Naive thymus-derived CD8-positive, alpha-beta T cell (primary cell): Measurements from ENCODE around the gene AFF3. TPM values are rescaled to one million over a fixed set of nuclear protein-coding genes. Genes with fewer than 3 reads are reported as not detected.
"Not testable (repeated sequence)": the region's sequence is repeated elsewhere in the genome, so short reads cannot be mapped to it uniquely, and the experiment has no call there.

Experiments used
- ATAC-seq, 2 donors: fragments of 150-1000 bp; cut with Tn5 transposase in 1 of 2; sonication (Bioruptor Pico), chemical (Tn5 transposase) in 1 of 2; 1 replicate in 1 of 2; 2 replicates in 1 of 2; pipeline ENCODE4 v1.10.0; 2021; ENCODE audit warnings: mild to moderate bottlenecking in 2 of 2, moderate library complexity in 2 of 2
- POLR2A ChIA-PET: fragments of 350-600 bp; sonication (Branson Sonifier 250); formaldehyde crosslinking; loops from one replicate; lab custom pipeline; 2021; ENCODE audit warnings: antibody characterized with exemption; lab: Charles Lee
- DNase-seq, 10 donors: peaks; one replicate each; pipeline versions ENCODE4 v3.0.0 to v3.0.0-alpha.2; 2020 to 2022
- H3K27ac Mint-ChIP-seq, 10 donors: one replicate each; pipeline ENCODE4 v1.8.0; 2020 to 2022; ENCODE audit warnings: mild to moderate bottlenecking in 10 of 10, mixed read lengths in 10 of 10, moderate library complexity in 4 of 10, inconsistent platforms in 1 of 10
- H3K27me3 Mint-ChIP-seq, 5 donors: one replicate each; pipeline ENCODE4 v1.8.0; 2021 to 2022; ENCODE audit warnings: mixed read lengths in 5 of 5
- H3K36me3 Mint-ChIP-seq, 3 donors: one replicate each; pipeline ENCODE4 v1.8.0; 2020 to 2022; ENCODE audit warnings: mixed read lengths in 3 of 3, mild to moderate bottlenecking in 2 of 3, inconsistent platforms in 1 of 3
- H3K4me1 Mint-ChIP-seq, 4 donors: one replicate each; pipeline ENCODE4 v1.8.0; 2021 to 2022; ENCODE audit warnings: mixed read lengths in 4 of 4
- H3K4me3 Mint-ChIP-seq, 10 donors: one replicate each; pipeline ENCODE4 v1.8.0; 2020 to 2022; ENCODE audit warnings: mild to moderate bottlenecking in 10 of 10, mixed read lengths in 10 of 10, moderate library complexity in 6 of 10, inconsistent platforms in 1 of 10
- H3K9me3 Mint-ChIP-seq, 9 donors: one replicate each; pipeline ENCODE4 v1.8.0; 2020 to 2022; ENCODE audit warnings: mixed read lengths in 9 of 9, mild to moderate bottlenecking in 3 of 9, inconsistent platforms in 1 of 9, moderate library complexity in 1 of 9
- polyA plus RNA-seq, 3 donors: library from polyadenylated mRNA; unstranded; fragments of 300-500 nt; fragmentation: Illumina TruSeq; gene quantifications; one replicate each; pipeline ENCODE4 v1.2.3, GENCODE V29; 2021
- total RNA-seq, 8 experiments: library from RNA in 2 of 8; stranded (reverse) in 2 of 8; gene quantifications; one replicate each; pipeline ENCODE4 v1.2.3 and lab custom pipeline; 2021 to 2026

AFF3 gene
- total and polyA plus RNA-seq, 5 experiments from 2014 or later: 0.50 to 11.9 (median 2.8) TPM

DNA sequence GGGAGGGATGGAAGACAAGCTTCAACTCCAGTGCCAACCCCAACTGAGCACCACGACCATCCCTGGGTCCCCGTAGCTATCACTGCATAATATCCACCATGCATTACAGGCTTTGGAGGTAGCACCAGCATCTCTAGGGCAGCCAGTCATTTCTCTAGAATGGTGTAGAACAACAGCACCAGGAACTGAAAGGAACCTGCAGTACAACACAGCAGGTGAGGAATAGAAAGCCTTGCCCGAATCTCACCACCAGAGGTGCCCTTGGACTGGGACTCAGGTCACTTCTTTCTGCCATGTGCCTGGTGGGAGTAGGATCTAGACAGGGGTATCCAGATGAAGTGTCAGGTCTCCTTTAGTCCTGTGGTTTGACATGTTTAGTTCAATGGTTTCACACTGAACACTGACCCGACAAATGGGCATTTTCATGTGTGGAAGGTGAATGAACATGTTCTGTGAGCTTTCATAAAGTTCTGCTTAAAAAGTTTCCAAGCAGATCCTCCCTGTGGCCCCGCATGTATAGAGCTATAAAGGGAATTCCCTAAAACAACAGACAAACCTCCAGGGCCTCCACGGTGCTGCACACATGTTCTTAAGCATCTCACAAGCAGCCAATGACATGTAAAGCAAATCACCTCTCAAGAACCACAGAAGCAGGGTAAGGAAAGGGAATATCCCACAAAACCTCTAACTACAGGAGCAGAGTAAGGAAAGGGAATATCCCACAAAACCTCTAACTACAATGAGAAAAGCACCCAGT is 208.3 kb downstream of the AFF3 start:
- no peak overlapping the region for H3K27ac Mint-ChIP-seq
- no peak overlapping the region for H3K4me3 Mint-ChIP-seq
- no peaks in the 10 kb centered on the region for H3K36me3 Mint-ChIP-seq
- no peak for DNase-seq
- peaks cover 0 to 4% (median 0%) of the 10 kb centered on the region in 9 donors for H3K9me3 Mint-ChIP-seq
- ATAC-seq: no peak
- H3K4me1 Mint-ChIP-seq: peaks cover 0 to 18% (median 1%) of the 10 kb centered on the region in 4 donors
- POLR2A ChIA-PET: no interaction called here
- no peaks in the 10 kb centered on the region for H3K27me3 Mint-ChIP-seq

DNA sequence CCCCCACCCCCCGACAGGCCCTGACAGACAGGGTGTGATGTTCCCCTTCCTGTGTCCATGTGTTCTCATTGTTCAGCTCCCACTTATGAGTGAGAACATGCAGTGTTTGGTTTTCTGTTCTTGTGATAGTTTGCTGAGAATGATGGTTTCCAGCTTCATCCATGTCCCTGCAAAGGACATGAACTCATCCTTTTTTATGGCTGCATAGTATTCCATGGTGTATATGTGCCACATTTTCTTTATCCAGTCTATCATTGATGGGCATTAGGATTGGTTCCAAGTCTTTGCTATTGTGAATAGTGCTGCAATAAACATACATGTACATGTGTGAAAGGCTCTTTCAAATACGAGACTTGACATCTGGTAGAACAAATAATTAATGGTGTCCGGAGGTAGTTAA is 208.9 kb downstream of the AFF3 start:
- H3K27ac Mint-ChIP-seq, H3K4me3 Mint-ChIP-seq, H3K27me3 Mint-ChIP-seq, H3K9me3 Mint-ChIP-seq, DNase-seq, POLR2A ChIA-PET, H3K36me3 Mint-ChIP-seq, ATAC-seq: not testable (repeated sequence)
- peaks cover 0 to 22% (median 1%) of the 10 kb centered on the region in 4 donors for H3K4me1 Mint-ChIP-seq

DNA sequence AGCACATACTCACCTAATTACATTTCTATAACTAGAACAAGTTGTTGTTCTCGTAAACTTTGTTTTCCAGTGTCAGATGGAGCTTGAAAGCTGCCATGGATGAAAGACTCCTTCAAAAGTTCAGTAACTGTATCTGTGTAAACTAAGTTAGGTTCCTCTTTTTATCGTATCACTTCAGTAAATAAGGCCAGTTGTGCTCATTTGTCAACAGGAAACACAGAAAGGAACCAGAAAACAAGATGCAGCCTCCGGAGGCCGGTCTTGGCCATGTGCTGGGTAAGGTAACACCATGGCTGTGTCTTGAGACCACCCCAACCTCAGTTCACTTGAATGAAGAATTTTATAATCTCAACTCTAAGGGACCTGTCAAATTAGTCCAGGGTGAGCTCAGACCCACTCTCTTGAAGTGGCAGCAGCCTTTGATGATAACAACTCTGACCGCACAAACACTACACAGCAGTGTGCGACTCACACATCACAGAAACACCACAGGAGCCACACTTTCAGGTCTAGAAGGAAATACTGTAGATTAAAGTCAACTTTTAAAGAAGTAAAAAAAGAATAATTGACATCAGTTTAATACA is 213.8 kb downstream of the AFF3 start:
- Mint-ChIP-seq H3K36me3 (no peaks in the 10 kb centered on the region), H3K9me3 (peaks cover 0 to under 1% (median 0%) of the 10 kb centered on the region in 9 donors), H3K4me3 (peak overlapping the region in 1 of 10 donors; percentile 6), H3K4me1 (peaks cover 0 to 29% (median 0%) of the 10 kb centered on the region in 4 donors), H3K27ac (peak overlapping the region in 1 of 10 donors; percentile 39), H3K27me3 (peaks cover 0 to 3% (median 0%) of the 10 kb centered on the region in 5 donors)
- ATAC-seq: no peak
- DNase-seq: peak in 1 of 10 donors; percentile 12
- POLR2A ChIA-PET: no interaction called here

DNA sequence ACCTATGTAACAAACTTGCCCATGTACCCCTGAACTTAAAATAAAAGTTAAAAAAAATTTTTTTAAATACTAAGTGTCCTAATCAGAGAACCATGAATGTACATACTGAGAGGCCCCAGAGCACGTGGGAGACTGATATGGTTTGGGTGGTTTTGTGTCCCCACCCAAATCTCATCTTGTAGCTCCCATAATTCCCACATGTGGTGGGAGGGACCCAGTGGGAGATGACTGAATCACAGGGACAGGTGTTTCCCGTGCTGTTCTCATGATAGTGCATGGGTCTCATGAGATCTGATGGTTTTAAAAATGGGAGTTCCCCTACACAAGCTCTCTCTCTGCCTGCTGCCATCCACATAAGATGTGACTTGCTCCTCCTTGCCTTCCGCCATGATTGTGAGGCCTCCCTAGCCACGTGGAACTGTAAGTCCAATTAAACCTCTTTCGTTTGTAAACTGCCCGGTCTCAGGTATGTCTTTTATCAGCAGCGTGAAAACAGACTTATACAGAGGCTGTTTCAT is 214.6 kb downstream of the AFF3 start:
- H3K9me3 Mint-ChIP-seq, H3K36me3 Mint-ChIP-seq, H3K4me3 Mint-ChIP-seq, H3K27me3 Mint-ChIP-seq, DNase-seq, ATAC-seq, POLR2A ChIA-PET: not testable (repeated sequence)
- Mint-ChIP-seq H3K27ac (peak overlapping the region in 1 of 10 donors; percentile 39), H3K4me1 (peaks cover 0 to 32% (median 0%) of the 10 kb centered on the region in 4 donors)

DNA sequence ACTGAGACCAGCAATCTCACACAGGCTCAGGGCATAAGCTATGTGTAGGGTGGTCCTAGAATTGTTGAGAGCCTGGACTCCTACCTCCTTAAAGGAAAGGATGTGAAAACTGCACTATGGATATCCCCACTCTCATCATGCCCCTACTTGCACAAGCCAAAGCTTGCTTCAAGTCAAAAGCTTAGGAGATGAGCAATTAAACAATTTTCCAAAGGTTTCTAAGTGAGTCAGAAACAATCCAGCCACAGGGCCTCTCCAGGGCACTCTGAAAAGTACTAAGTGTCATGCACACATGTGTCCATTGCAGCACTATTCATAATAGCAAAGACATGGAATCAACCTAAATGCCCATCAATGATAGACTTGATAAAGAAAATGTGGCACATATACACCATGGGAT is 215.4 kb downstream of the AFF3 start:
- Mint-ChIP-seq H3K4me1 (peaks cover 0 to 30% (median 0%) of the 10 kb centered on the region in 4 donors), H3K27me3 (peaks cover 0 to 3% (median 0%) of the 10 kb centered on the region in 5 donors), H3K36me3 (no peaks in the 10 kb centered on the region), H3K9me3 (peaks cover 0 to 6% (median 0%) of the 10 kb centered on the region in 9 donors), H3K27ac (peak overlapping the region in 1 of 10 donors; percentile 23), H3K4me3 (no peak overlapping the region)
- POLR2A ChIA-PET: no interaction called here
- no peak for DNase-seq
- ATAC-seq: no peak

DNA sequence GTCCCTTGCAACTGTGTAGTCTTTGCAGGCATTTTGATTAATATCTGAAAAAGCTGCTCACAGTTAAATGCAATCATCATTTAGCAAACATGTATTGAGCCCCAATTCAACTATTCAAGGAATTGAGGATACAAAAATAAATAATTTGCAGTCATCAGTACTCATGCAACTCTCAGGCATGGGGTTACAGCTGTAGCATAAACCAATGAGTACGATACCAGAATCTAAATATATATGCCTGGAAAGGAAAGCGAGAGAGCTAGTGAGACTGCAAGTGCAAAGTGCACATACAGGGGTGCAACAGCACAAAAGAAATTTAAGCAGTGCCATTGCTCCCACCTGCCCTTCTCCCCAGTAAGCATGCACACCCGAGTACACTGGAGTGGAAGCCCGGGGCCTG is 216.4 kb downstream of the AFF3 start:
- no peak for ATAC-seq
- Mint-ChIP-seq H3K36me3 (no peaks in the 10 kb centered on the region), H3K27ac (no peak overlapping the region), H3K9me3 (peaks cover 0 to 6% (median 0%) of the 10 kb centered on the region in 9 donors), H3K4me1 (peaks cover 0 to 31% (median 0%) of the 10 kb centered on the region in 4 donors), H3K4me3 (no peak overlapping the region), H3K27me3 (peaks cover 0 to 3% (median 0%) of the 10 kb centered on the region in 5 donors)
- POLR2A ChIA-PET: no interaction called here
- DNase-seq: no peak

DNA sequence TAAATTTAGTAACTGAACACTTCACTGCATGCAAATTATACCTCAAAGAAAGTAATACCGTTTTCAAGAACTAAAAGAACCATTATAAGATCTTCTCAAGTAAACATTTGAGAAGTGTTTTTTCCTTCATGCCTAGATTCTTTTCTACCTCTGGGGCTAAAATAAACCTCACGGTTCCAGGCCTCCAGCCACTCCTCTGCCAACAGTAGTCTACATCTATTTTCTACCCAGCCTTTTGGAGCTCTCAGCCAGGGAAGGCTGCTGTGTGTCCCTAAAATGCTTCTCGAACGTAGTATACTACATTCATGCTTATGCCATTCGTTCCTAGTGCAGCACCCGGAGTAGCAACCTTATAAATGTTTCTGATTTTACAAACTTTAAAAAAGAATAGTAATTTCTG is 219.7 kb downstream of the AFF3 start:
- no peak overlapping the region for H3K27ac Mint-ChIP-seq
- DNase-seq (no peak), ATAC-seq (no peak)
- H3K27me3 Mint-ChIP-seq: peaks cover 0 to 3% (median 0%) of the 10 kb centered on the region in 5 donors
- no peaks in the 10 kb centered on the region for H3K36me3 Mint-ChIP-seq
- peaks cover 0 to 19% (median 0%) of the 10 kb centered on the region in 4 donors for H3K4me1 Mint-ChIP-seq
- H3K4me3 Mint-ChIP-seq: no peak overlapping the region
- H3K9me3 Mint-ChIP-seq: peaks cover 0 to 6% (median 0%) of the 10 kb centered on the region in 9 donors
- POLR2A ChIA-PET: no interaction called here

DNA sequence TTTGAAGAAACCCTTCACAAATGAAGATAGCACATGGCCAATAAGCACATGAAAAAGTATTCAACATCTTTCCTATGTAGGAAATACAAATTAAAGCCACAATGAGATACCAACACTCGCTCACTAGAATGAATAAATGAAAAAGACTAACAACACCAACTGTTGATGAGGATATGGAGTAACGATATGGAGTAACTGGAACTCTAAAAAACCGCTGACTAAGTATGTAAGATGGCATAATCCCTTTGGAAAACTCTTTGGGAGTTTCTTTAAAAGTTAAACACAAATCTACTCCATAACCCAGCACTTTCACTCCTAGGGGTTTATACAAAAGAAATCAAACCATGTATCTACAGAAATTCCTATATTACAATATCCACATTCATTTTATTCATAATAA is 220.5 kb downstream of the AFF3 start:
- Mint-ChIP-seq H3K27ac (no peak overlapping the region), H3K27me3 (no peaks in the 10 kb centered on the region), H3K4me1 (peaks cover 0 to 17% (median 0%) of the 10 kb centered on the region in 4 donors), H3K4me3 (no peak overlapping the region), H3K36me3 (no peaks in the 10 kb centered on the region), H3K9me3 (peaks cover 0 to 6% (median 0%) of the 10 kb centered on the region in 9 donors)
- DNase-seq: no peak
- POLR2A ChIA-PET: no interaction called here
- no peak for ATAC-seq

DNA sequence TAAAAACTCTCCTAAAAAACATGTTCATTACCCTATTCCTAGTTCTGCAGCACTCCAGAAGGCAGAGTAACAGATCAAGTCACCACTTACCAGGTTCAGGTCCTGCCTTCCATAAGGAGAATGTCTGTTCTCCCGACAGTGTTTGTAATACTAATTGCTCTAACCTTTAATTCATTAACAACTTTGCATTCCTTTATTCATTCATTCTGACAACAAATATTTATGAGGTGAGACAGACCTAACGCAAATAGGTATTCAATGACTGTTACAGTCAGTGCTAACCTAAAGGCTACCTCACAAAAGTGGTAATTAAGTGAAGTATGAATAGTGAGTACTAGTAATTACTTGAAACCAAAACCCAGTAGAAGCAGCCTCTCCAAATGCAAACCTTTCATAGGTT is 224.0 kb downstream of the AFF3 start:
- no peak overlapping the region for H3K4me3 Mint-ChIP-seq
- POLR2A ChIA-PET: no interaction called here
- no peaks in the 10 kb centered on the region for H3K27me3 Mint-ChIP-seq
- no peaks in the 10 kb centered on the region for H3K36me3 Mint-ChIP-seq
- no peak for DNase-seq
- H3K4me1 Mint-ChIP-seq: peaks cover 0 to 17% (median 0%) of the 10 kb centered on the region in 4 donors
- ATAC-seq: no peak
- peaks cover 0 to 6% (median 0%) of the 10 kb centered on the region in 9 donors for H3K9me3 Mint-ChIP-seq
- H3K27ac Mint-ChIP-seq: no peak overlapping the region

DNA sequence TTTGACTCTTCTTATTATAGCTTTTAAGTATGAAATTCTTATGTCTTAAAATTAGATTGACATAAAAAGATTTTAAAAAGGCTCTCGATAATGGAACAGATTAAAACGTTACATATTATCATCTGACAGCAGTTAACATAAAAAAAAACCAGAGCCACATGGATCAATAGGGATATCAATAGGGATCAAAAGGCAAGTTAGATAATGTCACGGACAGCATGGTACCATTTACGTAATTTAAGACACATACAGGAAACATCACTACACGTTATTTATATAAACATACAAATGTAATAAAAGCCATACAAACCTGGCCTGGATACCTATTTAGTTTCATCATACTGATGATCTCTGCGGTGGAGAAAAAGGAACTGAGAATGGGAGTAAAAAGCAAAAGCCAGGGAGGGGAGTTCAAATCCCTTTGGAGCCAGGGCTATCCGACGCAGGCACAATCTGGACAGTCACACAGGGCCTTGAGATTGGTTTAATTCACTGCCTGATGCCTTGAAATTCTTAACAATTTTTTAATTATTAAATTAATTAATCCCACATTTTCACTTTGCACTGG is 227.2 kb downstream of the AFF3 start:
- DNase-seq: no peak
- H3K9me3 Mint-ChIP-seq: no peaks in the 10 kb centered on the region
- no peak overlapping the region for H3K4me3 Mint-ChIP-seq
- no peak for ATAC-seq
- H3K27me3 Mint-ChIP-seq: no peaks in the 10 kb centered on the region
- peaks cover 0 to 2% (median 0%) of the 10 kb centered on the region in 4 donors for H3K4me1 Mint-ChIP-seq
- no peaks in the 10 kb centered on the region for H3K36me3 Mint-ChIP-seq
- POLR2A ChIA-PET: no interaction called here
- no peak overlapping the region for H3K27ac Mint-ChIP-seq

DNA sequence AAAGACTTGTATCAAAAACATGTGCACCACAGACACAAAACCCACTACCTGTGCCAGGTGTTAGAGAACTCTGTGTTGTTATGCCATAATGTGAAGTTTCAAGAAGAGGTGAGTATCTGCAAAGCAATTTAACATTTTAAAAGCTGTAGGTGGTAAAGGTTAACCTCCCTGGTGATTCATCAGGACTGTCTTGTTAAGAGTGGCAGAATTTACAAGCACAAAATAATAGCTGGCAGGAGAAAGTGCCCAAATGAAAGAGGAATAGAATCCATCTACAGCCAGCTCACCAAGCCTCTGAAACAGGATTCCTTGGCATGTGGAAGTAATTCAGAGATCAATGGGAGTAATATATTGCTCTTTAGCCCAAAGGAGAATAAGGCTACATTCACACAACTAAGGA is 230.7 kb downstream of the AFF3 start:
- Mint-ChIP-seq H3K27me3 (peaks cover 0 to 2% (median 0%) of the 10 kb centered on the region in 5 donors), H3K4me1 (no peaks in the 10 kb centered on the region), H3K27ac (no peak overlapping the region), H3K4me3 (no peak overlapping the region), H3K36me3 (no peaks in the 10 kb centered on the region), H3K9me3 (no peaks in the 10 kb centered on the region)
- ATAC-seq (no peak), DNase-seq (no peak)
- POLR2A ChIA-PET: no interaction called here

DNA sequence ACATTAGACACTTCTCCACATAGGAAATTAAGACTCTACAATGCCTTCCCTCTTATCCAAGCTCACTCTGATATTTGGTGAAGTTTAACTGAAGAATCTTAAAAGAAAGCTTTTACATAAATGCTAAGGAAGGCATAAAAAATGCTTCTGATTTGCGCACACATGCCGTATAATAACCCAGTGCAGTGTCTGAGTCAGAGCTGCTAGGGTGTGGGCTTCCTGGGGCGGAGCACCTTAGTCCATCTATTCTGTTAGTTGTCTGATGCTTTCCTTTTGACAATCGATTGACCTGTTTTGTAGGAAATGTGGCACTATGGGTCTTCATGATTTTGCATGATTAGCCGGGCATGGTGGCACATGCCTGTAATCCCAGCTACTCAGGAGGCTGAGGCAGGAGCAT is 231.5 kb downstream of the AFF3 start:
- Mint-ChIP-seq H3K27ac (no peak overlapping the region), H3K4me1 (no peaks in the 10 kb centered on the region), H3K27me3 (peaks cover 0 to 6% (median 0%) of the 10 kb centered on the region in 5 donors), H3K4me3 (no peak overlapping the region), H3K36me3 (no peaks in the 10 kb centered on the region), H3K9me3 (peaks cover 0 to 2% (median 0%) of the 10 kb centered on the region in 9 donors)
- ATAC-seq: no peak
- POLR2A ChIA-PET: no interaction called here
- DNase-seq: no peak

DNA sequence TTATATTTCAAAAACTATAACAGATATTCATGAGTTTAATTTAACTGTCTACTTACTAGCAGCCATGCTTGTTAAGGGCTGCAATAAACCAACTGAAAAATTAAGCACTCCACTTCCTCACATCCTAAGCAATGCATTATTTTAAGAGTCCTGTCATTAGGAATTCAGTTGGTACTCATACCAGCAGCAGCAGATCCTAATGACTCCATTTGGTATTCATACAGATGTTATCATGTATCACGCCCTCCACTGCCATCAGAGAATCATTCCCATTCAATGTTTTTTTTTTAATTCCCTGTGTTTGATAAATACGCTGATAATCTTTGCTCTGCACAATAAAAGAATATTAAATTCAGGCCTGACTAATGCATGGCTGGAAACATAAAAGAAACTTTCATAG is 236.8 kb downstream of the AFF3 start:
- DNase-seq (no peak), ATAC-seq (no peak)
- H3K9me3 Mint-ChIP-seq: peaks cover 0 to 2% (median 0%) of the 10 kb centered on the region in 9 donors
- peaks cover 0 to 13% (median 0%) of the 10 kb centered on the region in 5 donors for H3K27me3 Mint-ChIP-seq
- H3K4me1 Mint-ChIP-seq: no peaks in the 10 kb centered on the region
- no peak overlapping the region for H3K4me3 Mint-ChIP-seq
- POLR2A ChIA-PET: no interaction called here
- H3K36me3 Mint-ChIP-seq: no peaks in the 10 kb centered on the region
- no peak overlapping the region for H3K27ac Mint-ChIP-seq
